ENCODE results near the gene PXK.
"Not testable (repeated sequence)": the region's sequence is repeated elsewhere in the genome, so short reads cannot be mapped to it uniquely, and the experiment has no call there.

The PXK gene

DNA sequence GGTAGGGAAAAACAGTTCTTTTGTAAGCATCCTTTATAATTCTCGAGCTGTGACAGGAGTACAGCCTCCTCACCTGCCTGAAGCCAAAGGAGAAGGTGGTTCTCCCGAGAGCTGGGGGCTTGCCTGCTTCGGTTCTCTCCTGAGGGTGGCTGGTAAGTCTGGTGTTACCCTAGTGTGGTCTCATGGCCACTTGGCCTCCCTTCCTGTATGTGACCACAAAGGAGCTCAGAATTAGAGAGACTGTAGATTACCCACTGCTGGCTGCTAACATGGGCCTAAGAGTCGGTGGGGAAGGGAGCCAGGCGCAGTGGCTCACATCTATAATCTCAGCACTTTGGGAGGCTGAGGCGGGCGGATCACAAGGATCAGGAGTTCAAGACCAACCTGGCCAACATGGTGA lies 88.3 kb downstream of the PXK start:
- DNase-seq: no peak

DNA sequence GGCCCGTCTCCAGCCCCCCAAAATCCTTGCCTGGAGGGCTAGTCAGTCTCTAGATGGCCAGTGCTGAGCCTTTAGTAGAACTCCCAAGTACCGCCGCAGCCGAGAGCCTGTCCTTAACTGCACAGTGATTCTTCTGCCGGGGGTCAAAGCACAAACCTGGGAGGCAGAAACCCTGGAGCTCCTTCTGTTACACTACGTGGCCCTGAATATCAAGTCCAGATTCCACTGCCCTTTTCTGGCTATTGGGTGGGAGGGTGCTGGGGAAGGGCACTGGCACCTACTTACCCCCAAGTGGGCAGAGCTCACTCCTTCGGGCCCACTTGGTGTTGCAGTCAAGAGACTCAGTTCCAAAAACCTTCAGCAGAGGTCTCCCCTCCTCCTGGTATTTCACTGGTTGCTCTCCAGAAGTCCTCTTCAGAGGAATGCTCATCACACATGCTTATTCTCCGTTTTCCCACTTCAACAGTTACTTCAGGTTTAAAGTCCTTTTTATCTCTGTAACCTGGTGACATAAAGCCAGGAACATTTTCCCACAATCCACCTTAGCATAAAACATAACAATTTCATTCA lies 90.1 kb downstream of the PXK start:
- no peak for DNase-seq

DNA sequence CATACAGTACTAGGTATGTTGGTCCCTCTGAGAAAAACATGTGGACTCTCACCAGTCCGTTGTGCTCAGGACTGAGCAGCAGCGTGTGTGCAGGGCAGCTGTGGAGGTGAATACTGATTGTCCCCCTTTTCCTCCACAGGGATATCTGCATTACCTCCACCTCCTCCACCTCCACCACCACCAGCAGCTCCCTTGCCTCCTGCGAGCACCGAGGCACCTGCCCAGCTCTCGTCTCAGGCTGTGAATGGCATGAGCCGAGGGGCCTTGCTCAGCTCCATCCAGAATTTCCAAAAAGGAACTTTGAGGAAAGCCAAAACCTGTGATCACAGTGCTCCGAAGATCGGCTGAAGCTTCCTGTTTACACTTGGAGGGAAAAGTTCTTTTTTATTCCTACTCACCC lies 91.9 kb downstream of the PXK start:
- no peak for DNase-seq

DNA sequence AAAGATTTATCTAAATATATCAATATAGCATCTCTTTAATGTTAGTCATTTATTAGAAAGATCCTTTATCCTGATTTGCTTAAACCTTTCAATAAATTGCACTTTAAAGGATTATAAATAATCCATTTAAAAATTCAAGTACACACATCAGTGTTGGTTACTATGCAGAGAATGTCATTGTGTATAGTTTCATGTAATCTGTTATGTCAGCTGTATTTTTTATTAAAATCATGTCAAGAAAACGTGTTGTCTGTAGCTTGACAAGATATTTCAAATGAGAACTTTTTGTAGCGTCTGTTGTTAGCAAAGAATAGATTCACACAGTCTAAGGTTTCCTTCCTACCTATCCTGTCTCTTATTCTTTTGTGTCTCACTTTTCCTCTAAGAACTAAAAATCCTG lies 93.1 kb downstream of the PXK start:
- DNase-seq: no peak

DNA sequence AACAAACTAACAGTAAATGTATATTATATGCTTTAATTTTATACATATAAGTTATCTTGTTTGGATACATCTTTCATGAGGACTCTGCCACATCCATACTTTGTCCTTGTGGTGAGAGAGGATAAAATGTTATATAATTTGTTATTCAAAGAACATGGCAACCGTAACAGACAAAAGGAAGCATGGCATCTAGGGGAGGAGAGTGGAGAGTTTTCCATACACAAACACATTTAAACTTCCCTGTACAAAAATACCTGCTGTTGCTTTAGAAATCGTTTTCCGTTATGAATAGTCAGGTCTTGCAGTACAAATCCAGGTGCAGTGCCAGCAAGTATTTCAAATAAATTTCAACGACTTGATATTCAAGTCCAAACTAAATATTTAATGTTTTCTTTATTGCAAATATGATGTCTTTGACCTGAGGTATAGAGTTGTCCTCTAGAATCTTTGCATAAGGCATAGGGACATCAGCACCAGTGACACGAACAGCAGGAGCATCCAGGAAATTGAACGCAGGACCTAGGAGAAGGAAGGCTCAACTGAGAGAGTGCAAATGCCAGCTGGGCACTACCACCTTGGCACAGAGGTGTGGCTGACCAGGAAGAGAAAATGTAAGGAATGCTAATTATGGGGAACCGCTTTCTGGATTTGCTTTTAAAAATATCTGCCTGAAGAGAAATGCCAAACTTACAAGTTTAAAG lies 95.1 kb downstream of the PXK start:
- no peak for DNase-seq

DNA sequence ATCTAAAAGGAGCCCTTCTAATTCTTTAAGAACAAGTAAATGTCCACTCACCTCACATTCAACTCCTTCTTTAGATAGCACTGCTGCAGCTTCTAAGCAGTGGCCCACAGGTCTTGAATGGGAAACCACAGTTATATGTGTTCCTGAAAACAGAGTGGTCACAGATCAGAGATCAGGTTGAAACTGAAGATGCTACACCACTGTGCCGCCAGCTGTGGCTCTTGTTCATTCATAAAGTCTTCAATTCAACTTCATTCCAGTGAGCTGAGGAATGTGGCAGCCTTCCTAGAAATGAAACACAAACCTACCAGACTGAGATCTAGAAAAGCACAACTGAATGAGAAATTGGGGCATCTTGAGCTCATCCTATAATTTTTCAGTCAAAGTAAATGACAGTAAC lies 97.0 kb downstream of the PXK start:
- no peak for DNase-seq

DNA sequence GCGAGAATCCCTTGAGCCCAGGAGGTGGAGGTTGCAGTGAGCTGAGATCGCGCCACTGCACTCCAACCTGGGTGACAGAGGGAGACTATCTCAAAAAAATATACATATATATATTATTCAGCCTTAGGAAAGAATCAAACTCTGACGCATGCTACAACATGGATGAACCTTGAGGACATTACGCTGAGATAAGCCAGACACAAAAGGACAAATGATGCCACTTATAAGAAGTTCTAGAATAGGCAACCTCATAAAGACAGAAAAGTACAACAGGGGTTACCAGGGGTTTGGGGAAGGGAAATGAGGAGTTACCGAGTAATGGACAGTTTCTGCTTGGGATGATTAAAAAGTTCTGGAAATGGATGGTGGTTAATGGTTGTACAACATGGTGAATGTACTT lies 100.2 kb downstream of the PXK start:
- no peak for DNase-seq

DNA sequence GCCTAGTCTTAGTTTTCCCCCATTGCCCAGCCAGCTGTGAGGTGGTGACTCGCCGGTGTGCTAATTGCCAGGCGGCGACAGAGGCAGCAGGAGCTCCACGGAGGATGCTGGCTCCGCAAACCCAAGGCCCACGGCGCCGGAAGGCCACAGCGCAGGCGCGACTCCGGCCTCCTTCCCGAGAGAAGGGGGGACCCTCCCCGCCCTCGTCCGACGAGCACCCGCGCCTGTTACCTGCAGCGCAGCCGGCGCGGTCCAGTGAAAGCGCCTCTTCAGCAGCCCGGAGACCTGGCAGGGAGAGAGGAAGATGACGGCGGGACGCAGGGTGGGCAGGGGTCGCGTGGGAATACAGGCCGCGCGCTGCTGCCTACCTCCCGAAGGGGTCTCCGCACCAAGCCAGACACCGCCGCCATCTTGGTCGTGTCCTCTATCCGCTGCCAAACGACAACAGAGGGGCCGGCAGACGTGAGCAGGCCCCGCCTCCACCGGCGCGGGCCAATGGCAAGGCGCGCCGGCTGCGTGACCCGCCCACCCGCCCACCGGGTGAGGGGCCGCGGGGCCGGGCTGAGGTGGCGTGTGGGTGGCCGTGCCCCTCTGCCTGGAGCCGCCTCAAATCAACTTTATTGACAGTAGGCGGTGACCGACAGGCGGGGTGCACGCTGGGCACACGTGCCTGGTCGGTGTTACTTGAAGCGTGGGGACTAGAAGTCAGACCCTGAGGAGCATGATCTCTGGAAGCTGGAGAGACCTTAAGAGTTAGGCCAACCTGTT lies 100.9 kb downstream of the PXK start, which contains the start of gene PDHB:
Gene PDHB, minus strand, starts transcription at position 433 of the 768 bp plus-strand sequence. Its CDS starts 23 bp downstream, at position 410.
- peak; percentile 84 for DNase-seq

DNA sequence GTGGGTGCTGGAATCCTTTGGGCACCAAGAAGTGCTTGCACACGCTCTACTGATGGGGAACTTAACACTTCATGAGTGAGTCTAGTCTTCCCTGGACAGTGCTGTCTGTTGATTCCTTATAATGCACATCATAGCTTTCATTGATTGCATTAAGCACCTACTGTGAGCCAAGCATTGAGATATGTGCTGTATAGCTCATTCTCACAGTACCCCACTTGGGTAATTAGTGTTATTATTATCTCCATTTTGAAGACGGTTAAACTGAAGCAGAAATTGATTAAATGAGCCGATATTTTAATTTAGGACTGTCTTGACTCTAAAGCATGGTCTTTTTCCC lies 101.4 kb downstream of the PXK start:
- DNase-seq: no peak

DNA sequence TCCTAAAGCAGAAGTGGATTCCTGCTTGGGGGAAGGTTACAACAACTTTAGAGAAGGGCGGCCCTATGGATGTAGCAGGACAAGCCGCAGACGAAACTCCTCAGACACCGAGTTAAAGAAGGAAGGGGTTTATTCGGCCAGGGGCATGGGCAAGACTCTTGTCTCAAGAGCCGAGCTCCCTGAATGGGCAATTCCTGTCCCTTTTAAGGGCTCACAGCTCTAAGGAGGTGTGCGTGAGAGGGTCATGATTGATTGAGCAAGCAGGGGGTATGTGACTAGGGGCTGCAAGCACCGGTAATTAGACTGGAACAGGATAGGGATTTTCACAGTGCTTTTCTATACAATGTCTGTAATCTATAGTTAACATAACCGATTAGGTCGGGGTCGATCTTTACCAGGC lies 101.8 kb downstream of the PXK start:
- no peak for DNase-seq

DNA sequence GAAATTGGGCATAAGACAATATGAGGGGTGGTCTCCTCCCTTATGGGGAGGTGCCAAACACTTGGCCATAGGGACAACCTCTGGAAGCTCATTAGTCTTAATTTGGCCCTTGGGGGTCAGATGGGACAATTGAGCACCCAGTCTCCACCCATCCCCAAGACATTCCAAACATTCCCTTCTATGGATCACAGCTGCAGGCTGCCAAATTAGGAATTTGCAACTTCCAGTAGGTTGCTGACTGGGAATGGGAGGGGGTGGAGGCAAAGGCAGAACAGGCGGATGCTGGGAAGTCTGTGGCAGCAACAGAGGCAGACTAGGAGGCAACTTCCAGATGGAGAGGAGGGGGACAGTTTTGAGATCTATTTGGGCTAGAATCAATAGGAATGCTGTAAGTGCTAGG lies 102.3 kb downstream of the PXK start:
- no peak for DNase-seq

DNA sequence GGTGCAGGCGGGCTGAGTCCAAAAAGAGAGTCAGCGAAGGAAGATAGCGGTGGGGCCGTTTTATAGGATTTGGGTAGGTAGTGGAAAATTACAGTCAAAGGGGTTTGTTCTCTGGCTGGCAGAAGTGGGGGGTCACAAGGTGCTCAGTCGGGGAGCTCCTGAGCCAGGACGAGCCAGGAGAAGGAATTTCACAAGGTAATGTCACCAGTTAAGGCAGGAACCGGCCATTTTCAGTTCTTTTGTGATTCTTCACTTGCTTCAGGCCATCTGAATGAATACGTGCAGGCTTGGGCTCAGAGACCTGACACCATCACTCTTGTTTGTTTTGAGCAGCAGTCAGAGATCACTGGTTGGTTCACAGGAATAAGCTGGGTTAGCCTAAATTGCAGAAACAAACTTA lies 104.6 kb downstream of the PXK start:
- not testable (repeated sequence) for DNase-seq

DNA sequence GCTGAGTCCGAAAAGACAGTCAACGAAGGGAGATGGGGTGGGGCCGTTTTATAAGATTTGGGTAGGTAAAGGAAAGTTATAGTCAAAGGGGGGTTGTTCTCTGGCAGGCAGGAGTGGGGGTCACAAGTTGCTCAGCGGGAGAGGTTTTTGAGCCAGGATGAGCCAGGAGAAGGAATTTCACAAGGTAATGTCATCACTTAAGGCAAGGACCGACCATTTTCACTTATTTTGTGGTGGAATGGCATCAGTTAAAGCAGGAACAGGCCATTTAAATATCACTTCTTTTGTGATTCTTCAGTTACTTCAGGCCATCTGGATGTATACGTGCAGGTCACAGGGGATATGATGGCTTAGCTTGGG lies 108.3 kb downstream of the PXK start:
- not testable (repeated sequence) for DNase-seq

DNA sequence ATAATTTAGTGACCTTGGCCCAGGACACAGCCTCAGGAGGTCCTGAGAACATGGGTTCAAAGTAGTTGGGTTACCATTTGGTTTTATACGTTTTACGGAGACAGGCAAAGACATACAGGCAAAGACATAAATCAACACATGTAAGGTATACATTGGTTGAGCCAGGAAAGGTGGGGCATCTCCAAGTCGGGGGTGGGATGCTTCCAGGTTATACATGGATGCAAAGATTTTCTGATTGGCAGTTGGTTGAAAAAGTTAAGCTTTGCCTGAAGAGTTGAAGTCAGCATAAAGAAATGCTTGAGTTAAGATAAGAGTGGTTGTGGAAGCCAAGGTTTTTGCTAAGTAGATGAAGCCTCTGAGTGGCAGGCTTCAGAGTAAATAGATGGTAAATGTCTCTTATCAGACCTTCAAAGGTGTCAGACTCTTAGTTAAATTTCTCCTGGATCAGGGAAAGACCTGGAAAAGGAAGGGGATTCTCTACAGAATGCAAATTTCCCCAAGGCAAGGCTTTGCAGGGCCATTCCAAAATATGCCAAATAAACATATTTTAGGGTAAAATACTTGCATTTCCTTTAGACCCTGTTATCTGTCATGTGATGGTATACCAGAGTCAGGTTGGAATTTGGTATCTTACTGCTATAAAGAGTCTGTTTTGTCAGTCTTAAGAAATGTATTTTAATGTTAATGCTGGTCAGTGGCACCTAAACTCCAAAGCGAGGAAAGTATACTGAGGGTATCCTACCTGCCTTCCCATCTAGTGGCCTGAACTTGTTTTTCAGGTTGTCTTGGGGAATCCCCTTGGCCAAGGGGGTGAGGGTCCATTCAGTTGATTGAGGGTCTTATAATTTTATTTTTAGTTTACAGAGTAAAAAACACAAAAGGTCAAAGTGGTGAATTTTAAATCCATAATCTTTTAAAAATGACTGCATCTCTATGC lies 109.1 kb downstream of the PXK start:
- no peak for DNase-seq

DNA sequence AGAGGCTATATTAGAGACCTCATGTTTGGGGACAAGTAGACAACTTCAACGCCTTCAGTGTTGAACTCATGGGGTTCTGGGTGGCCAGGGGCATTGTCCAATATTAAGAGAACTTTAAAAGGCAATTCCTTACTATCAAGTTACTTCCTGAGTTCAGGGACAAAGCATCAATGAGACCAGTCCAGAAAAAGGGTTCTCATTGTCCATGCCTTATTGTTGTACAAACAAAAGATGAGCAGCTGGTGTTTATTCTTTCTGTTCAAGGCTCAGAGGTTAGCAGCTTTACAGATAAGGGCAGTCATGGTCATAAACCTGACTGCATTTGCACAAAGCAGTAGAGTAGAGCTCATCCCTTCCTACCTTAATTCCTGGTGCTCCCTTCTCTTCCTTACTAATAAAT lies 119.5 kb downstream of the PXK start:
- DNase-seq: no peak

DNA sequence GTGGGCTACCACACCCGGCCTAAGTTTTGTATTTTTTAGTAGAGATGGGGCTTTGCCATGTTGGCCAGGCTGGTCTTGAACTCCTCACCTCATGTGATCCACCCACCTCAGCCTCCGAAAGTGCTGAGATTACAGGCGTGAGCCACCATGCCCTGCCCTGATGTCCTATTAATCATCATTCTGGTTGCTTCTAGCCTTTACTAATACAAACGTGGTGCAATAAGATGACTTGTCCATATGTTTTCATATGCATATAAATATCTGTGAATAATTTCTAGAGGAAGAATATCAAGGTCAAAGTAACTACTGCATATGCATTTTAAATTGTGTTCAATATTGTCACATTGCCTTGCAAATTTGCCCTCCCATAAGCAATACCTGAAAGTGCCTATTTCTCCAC lies 126.5 kb downstream of the PXK start:
- no peak for DNase-seq

DNA sequence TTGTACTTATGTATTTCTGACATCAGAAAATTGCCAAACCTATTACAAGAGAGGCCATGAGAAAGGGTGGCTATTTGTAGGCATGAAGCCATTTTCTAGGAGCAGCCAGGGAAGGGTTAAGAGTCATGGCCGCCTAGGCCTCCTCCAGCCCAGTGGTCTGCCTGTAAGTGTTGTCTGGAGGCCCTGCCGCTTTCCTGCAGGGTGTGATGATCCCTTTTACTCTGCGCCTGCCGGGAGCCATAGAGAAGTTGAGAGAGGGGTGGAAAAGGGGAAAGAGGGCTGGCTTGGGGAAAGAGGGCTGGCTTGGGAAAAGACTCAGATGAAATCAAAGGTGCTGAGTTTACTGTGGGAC lies 130.1 kb downstream of the PXK start:
- no peak for DNase-seq

DNA sequence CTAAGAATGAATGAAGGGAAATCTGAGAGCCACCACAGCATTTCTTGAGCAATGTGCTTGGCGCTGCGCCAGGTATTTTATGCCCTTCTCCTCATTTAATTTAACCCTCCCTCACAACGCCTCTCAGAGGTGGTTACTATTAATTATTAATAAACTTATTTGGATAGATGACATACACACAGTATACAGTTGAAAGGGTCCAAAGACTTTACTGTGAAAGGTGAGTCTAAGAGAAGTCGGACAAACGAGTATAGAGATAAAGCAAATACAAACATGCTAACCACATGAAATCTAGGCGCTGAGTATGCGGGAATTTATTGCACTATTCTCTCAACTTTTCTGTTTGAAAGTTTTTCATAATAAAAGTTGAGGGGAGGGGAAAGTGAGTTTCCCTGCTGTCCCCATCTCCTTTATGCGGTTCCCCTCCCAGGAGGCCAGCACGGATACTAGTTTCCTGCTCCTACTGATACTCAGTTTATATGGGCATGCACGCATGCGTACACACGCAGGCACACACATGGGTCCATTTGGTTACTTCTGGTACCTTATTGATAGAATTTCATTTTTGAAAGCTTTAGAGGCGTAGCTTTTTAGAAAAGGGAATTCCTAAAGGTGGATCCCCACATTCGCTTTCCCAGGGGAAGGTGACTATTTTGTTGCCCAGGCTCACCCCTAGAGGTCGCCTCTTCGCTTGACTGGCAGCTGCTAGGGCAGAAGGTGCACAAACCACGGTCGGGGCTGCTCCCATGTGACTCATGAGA lies 130.7 kb downstream of the PXK start:
- peak; percentile 63 to 67 for DNase-seq

DNA sequence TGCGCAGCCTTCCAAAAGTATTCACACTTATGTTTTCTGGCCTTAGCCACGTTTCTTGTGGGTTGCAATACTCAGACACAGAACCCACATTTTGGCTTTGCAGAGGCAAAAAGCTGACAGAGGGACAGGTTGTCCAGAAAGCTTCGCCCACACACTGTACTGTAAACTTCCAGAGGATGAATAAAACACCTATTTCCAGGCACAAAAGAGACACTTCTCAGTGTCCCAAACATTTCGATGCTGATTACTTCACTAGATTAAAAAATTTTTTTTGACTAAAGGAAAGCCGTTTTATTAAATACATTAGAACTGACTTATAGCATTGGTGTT lies 131.2 kb downstream of the PXK start:
- no peak for DNase-seq

DNA sequence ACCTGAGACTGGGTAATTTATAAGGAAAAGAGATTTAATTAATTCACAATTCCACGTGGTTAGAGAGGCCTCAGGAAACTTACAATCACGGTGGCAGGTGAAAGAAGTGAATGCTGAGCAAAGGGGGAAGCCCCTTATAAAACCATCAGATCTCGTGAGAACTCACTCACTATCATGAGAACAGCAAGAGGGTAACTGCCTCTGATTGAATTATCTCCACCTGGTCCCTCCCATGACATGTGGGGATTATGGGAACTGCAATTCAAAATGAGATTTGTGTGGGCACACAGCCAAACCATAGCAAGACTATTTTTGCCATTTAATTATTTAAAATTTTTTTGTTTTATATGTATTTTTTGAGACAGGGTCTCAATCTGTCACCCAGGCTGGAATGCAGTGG lies 132.2 kb downstream of the PXK start:
- no peak for DNase-seq

DNA sequence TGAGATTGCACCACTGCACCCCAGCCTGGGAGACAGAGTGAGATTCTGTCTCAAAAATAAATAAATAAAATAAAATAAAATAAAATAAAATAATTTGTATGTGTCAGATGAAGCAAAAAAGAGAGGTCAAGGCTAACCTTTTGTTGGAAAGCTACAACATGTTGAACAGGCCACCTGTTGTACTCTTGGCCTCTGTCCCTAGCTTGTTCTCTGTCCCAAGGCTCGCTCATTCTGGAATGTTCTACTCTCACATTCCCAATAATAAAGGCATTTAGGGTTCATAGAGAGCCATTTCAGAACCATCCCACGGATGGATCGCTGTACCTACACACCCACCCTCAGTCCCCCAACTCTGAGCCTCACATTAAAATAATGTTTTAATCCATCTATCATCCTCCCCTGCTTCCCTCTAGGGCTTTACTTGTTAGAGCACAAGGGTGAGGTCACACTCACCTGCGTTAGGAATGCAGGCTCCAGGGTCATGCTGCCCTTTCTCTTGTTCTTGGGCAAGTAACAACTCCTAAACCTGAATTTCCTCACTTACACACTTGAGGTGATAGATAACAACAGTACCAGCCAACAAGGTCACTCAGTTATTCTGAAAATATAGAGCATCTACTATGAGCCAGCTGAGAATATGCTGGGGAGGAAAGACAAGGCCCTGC lies 134.3 kb downstream of the PXK start:
- no peak for DNase-seq

DNA sequence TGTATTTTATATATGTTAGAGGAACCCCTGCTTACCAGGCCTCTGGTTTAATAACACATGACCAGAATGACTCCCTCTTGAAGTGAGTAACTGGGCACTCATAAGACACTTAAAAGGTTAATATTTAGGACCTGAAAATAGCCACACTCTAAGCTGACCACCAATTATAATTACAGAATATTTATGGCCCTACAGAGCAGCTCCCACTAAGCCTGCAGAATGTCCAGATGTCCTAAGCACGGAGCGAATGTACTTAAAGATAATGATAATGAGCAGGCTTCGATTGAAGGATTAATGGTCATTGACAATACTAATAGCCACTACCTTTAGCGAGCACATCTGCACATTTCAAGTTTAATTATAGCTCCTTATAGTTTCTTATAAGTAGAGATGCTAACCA lies 136.4 kb downstream of the PXK start:
- no peak for DNase-seq
